Ascending aorta (tissue), 2 donors: ENCODE results near the gene SSPN. TPM values are rescaled to one million over a fixed set of nuclear protein-coding genes. Genes with fewer than 3 reads are reported as not detected.

Experiments used
- DNase-seq, 2 donors: peaks; one replicate each; pipeline ENCODE4 v3.0.0-alpha.2; 2019; ENCODE audit warnings: low spot score in 2 of 2
- H3K27ac ChIP-seq, 2 donors: fragments of 200-600 bp; sonication (generic); one replicate each; pipeline ENCODE4 v1.5.1; 2016 to 2017; ENCODE audit warnings: mild to moderate bottlenecking in 1 of 2
- H3K27me3 ChIP-seq: fragments of 200-600 bp; sonication (generic); one replicate; pipeline ENCODE4 v1.5.1; 2017
- H3K36me3 ChIP-seq, 2 donors: fragments of 200-600 bp; sonication (generic); one replicate each; pipeline ENCODE4 v1.5.1; 2016
- H3K4me1 ChIP-seq, 2 donors: fragments of 200-600 bp; sonication (generic); one replicate each; pipeline ENCODE4 v1.5.1; 2016 to 2017; ENCODE audit warnings: mild to moderate bottlenecking in 1 of 2
- H3K4me3 ChIP-seq, 2 donors: fragments of 200-600 bp; sonication (generic); one replicate each; pipeline ENCODE4 v1.5.1; 2016 to 2017; ENCODE audit warnings: mild to moderate bottlenecking in 1 of 2
- H3K9me3 ChIP-seq, 2 donors: fragments of 200-600 bp; sonication (generic); one replicate each; pipeline ENCODE4 v1.5.1; 2016
- CTCF ChIP-seq, 3 experiments: fragments of 200-600 bp in 2 of 3; fragments of 450-650 bp in 1 of 3; sonication (generic) in 2 of 3; IDR thresholded peaks; one replicate each; pipeline ENCODE4 v1.5.1; 2016 to 2019; ENCODE audit warnings: antibody characterized with exemption in 3 of 3, mild to moderate bottlenecking in 1 of 3, moderate library complexity in 1 of 3
- intact Hi-C: fragments of 100-400 bp; cut with DNase I; formaldehyde crosslinking; loops from one replicate; pipeline ENCODE4 v1.15.1; 2023
- total RNA-seq: library from RNA; depleted of rRNA; stranded (reverse); fragments of >200 nt; gene quantifications from one replicate; pipeline ENCODE4 v1.1.0, GENCODE V29; 2016

Gene SSPN
- total RNA-seq, 1 donor from 2014 or later: 56.3 TPM

DNA sequence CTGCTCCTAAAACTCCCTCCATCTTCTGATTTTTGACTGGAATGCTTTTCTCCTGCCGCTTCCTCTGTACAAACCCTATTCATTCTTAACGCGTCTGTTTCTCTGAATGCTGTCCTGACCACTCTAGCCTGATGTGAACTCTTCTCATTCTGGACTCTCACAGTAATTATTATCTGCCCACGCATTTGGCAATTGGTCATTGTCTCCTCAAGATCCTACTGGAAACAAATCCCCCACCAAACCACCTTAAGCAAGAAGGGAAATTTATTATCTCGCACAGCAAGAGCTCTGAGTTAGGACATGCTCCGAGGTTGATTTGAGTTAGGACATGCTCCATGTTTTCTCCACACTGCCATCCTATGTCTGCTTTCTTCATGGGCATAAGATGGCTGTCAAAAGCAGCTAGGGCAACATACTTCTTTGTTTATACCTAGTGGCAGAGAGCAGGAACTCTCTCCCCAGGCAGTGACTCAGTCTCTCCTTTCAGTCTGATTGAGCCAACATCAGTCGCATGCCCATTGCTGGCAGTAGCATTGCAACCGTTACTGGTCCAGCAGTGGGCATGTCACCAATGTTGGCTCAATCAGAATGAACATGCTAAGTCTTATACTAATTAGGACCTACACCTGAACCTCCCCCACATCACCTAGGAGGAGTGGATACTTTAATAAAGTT, 102.2 kb downstream of the SSPN start:
- Histone ChIP-seq H3K27me3 (no peaks in the 10 kb centered on the region), H3K4me3 (no peak overlapping the region), H3K9me3 (no peaks in the 10 kb centered on the region), H3K27ac (peak overlapping the region; percentile 75 to 79), H3K4me1 (peaks cover 0 to 11% of the 10 kb centered on the region in 2 donors), H3K36me3 (no peaks in the 10 kb centered on the region)
- DNase-seq: no peak
- intact Hi-C loops: no loop called here
- TF ChIP-seq CTCF (IDR thresholded peaks at IDR 0.05): no peak

GRCh38 chr12:26298785-26299621, 103.6 kb downstream of the SSPN start:
- peaks cover 0 to 11% of the 10 kb centered on the region in 2 donors for H3K4me1 ChIP-seq
- no peaks in the 10 kb centered on the region for H3K9me3 ChIP-seq
- intact Hi-C loops: loop anchor here (1.0 kb wide), 2 partner anchors 60 to 103 kb away; no protein-coding TSS in a partner anchor
- H3K27me3 ChIP-seq: no peaks in the 10 kb centered on the region
- peak in 2 of 3 experiments; percentile 23 to 34 for TF ChIP-seq CTCF (IDR thresholded peaks at IDR 0.05)
- peak overlapping the region; percentile 23 to 50 for H3K4me3 ChIP-seq
- no peak for DNase-seq
- H3K27ac ChIP-seq: peak overlapping the region; percentile 75 to 79
- no peaks in the 10 kb centered on the region for H3K36me3 ChIP-seq

- Histone ChIP-seq H3K27ac (peak overlapping the region; percentile 75 to 79), H3K4me3 (no peak overlapping the region), H3K27me3 (no peaks in the 10 kb centered on the region), H3K4me1 (peaks cover 0 to 11% of the 10 kb centered on the region in 2 donors), H3K9me3 (no peaks in the 10 kb centered on the region), H3K36me3 (no peaks in the 10 kb centered on the region)
- DNase-seq: no peak
- intact Hi-C loops: loop anchor here (1.0 kb wide), 2 partner anchors 60 to 103 kb away; no protein-coding TSS in a partner anchor
- no peak for TF ChIP-seq CTCF (IDR thresholded peaks at IDR 0.05)
Observed at GRCh38 chr12:26299751-26300150, 104.4 kb downstream of the SSPN start.

Other genes starting within 250 kb of the SSPN start
- gene RASSF8, start 236.9 kb upstream of the SSPN start, total RNA-seq: 92.1 TPM
- gene BHLHE41, start 70.5 kb upstream of the SSPN start, total RNA-seq: 2.9 TPM